Transverse colon (tissue), 4 donors: ENCODE measurements around the gene PRKG1. TPM values are rescaled to one million over a fixed set of nuclear protein-coding genes. Genes with fewer than 3 reads are reported as not detected.

Experiments
- DNase-seq: peaks from one replicate; pipeline ENCODE4 v3.0.0-alpha.2; 2019
- H3K27ac ChIP-seq, 4 donors: fragments of 200-600 bp; sonication (generic); 2 replicates each; pipeline ENCODE4 v1.5.1; 2016 to 2018; ENCODE audit warnings: inconsistent platforms in 4 of 4
- H3K27me3 ChIP-seq: fragments of 200-600 bp; sonication (generic); 2 replicates; pipeline ENCODE4 v1.5.1; 2017; ENCODE audit warnings: inconsistent platforms
- H3K36me3 ChIP-seq, 4 donors: fragments of 200-600 bp; sonication (generic); 2 replicates each; pipeline ENCODE4 v1.5.1; 2017 to 2019; ENCODE audit warnings: inconsistent platforms in 4 of 4
- H3K4me1 ChIP-seq, 4 donors: fragments of 200-600 bp; sonication (generic); 2 replicates each; pipeline ENCODE4 v1.5.1; 2017 to 2020; ENCODE audit warnings: inconsistent platforms in 4 of 4
- H3K4me3 ChIP-seq, 4 donors: fragments of 200-600 bp; sonication (generic); 1 replicate in 1 of 4; 2 replicates in 3 of 4; pipeline versions ENCODE4 v1.5.1 to v1.6.1; 2017 to 2019; ENCODE audit warnings: inconsistent platforms in 4 of 4
- H3K9me3 ChIP-seq, 2 donors: fragments of 200-600 bp; sonication (generic); 2 replicates each; pipeline ENCODE4 v1.5.1; 2017 to 2019; ENCODE audit warnings: inconsistent platforms in 2 of 2
- EP300 ChIP-seq: sonication (generic); formaldehyde crosslinking; IDR thresholded peaks from one replicate; pipeline ENCODE4 v1.6.1; 2017; ENCODE audit warnings: antibody characterized with exemption, low read depth
- POLR2A ChIP-seq: fragments of 450-650 bp; IDR thresholded peaks from one replicate; pipeline ENCODE4 v1.6.1; 2016; ENCODE audit warnings: antibody characterized with exemption, mild to moderate bottlenecking, moderate library complexity
- POLR2AphosphoS5 ChIP-seq, 3 donors: sonication (generic); formaldehyde crosslinking; IDR thresholded peaks; one replicate each; pipeline ENCODE4 v1.6.1; 2016; ENCODE audit warnings: antibody characterized with exemption in 3 of 3
- WGBS, 2 donors: methylation state at CpG; one replicate each; pipeline ENCODE4 v1.1.5; 2018; ENCODE audit warnings: low coverage in 1 of 2; 5-methylcytosine and 5-hydroxymethylcytosine counted together
- in situ Hi-C, 4 donors: fragments of 200-750 bp; cut with MboI; loops; one replicate each; pipeline versions ENCODE4 v1.15.0 to v1.15.1; 2017; ENCODE audit warnings: low sequenced_read_pairs in 3 of 4, low pct_ligation_motif_present in 1 of 4, low pct_unique_long_range_greater_than_20kb in 1 of 4
- intact Hi-C: fragments of 100-400 bp; cut with DNase I; formaldehyde crosslinking; loops from one replicate; pipeline ENCODE4 v1.15.1; 2023; ENCODE audit warnings: low total_unique reads
- total RNA-seq, 4 donors: library from RNA; depleted of rRNA; stranded (reverse); fragments of >200 nt; gene quantifications; one replicate each; pipeline ENCODE4 v1.1.0, GENCODE V29; 2016
- TF ChIP-seq, protein P1 (sequence below), 5 experiments: fragments of 200-600 bp in 3 of 5; fragments of 450-650 bp in 2 of 5; sonication (generic) in 3 of 5; IDR thresholded peaks; 1 replicate in 2 of 5; 2 replicates in 3 of 5; pipeline ENCODE4 v1.5.1; 2016 to 2017; ENCODE audit warnings: antibody characterized with exemption in 5 of 5, inconsistent platforms in 3 of 5, mild to moderate bottlenecking in 2 of 5, moderate library complexity in 1 of 5

Gene PRKG1
- total RNA-seq, 4 donors from 2014 or later = 17.6 to 30.6 (median 26.9) TPM

DNA sequence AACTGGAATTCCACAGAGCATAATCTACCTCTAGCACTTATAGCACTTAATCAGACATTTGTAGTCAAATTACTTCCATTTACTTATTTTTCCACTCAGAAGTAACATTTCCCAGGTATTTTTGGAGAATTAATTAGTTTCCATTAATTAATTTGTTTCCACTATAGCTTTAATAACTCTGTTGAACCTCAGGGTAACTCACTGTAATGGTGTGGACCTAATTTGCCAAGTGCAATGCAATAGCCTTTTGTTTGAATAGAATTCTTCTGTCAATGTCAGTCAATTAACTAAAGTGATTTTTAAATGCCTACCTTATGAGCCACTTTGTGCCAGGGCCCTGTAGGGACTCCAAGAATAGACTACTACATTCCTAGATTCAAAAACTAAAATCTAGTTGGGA lies 509.7 kb downstream of the PRKG1 start:
- H3K36me3 ChIP-seq = no peaks in the 10 kb centered on the region
- no peak overlapping the region for H3K27ac ChIP-seq
- TF ChIP-seq EP300 (no peak), POLR2A (no peak), POLR2AphosphoS5 (IDR thresholded peaks at IDR 0.05) (no peak)
- TF ChIP-seq, protein P1, sequence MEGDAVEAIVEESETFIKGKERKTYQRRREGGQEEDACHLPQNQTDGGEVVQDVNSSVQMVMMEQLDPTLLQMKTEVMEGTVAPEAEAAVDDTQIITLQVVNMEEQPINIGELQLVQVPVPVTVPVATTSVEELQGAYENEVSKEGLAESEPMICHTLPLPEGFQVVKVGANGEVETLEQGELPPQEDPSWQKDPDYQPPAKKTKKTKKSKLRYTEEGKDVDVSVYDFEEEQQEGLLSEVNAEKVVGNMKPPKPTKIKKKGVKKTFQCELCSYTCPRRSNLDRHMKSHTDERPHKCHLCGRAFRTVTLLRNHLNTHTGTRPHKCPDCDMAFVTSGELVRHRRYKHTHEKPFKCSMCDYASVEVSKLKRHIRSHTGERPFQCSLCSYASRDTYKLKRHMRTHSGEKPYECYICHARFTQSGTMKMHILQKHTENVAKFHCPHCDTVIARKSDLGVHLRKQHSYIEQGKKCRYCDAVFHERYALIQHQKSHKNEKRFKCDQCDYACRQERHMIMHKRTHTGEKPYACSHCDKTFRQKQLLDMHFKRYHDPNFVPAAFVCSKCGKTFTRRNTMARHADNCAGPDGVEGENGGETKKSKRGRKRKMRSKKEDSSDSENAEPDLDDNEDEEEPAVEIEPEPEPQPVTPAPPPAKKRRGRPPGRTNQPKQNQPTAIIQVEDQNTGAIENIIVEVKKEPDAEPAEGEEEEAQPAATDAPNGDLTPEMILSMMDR (IDR thresholded peaks at IDR 0.05) = no peak
- intact Hi-C loops = no loop called here
- H3K4me3 ChIP-seq = no peak overlapping the region
- H3K27me3 ChIP-seq = no peaks in the 10 kb centered on the region
- in situ Hi-C loops = no loop called here
- DNase-seq = no peak
- H3K4me1 ChIP-seq = peaks cover 0 to 1% (median 0%) of the 10 kb centered on the region in 4 donors
- H3K9me3 ChIP-seq = no peaks in the 10 kb centered on the region

DNA sequence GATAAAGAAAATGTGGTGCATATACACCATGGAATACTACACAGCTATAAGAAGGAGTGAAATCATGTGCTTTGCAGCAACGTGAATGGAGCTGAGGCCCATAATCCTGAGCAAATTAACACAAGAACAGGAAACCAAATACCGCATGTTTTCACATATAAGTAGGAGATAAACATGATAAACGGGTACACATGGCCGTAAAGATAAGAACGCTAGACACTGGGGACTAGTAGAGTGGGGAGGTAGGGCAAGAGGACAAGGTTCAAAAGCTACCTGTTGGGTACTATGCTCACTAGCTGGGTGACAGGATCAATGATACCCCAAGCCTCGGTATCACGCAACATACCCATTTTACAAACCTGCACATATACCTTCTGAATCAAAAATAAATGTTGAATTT lies 511.5 kb downstream of the PRKG1 start:
- intact Hi-C loops (no loop called here), in situ Hi-C loops (no loop called here)
- no peak for DNase-seq
- Histone ChIP-seq H3K9me3 (no peaks in the 10 kb centered on the region), H3K27ac (no peak overlapping the region), H3K4me1 (peaks cover 0 to 14% (median 0%) of the 10 kb centered on the region in 4 donors), H3K4me3 (no peak overlapping the region), H3K36me3 (no peaks in the 10 kb centered on the region), H3K27me3 (no peaks in the 10 kb centered on the region)
- 54 to 63% methylated on average over 7 of the region's 7 CpGs for WGBS, 2 donors
- no peak for TF ChIP-seq POLR2AphosphoS5 (IDR thresholded peaks at IDR 0.05)
- no peak for TF ChIP-seq EP300
- no peak for TF ChIP-seq POLR2A
- TF ChIP-seq, protein P1 (IDR thresholded peaks at IDR 0.05) = no peak

DNA sequence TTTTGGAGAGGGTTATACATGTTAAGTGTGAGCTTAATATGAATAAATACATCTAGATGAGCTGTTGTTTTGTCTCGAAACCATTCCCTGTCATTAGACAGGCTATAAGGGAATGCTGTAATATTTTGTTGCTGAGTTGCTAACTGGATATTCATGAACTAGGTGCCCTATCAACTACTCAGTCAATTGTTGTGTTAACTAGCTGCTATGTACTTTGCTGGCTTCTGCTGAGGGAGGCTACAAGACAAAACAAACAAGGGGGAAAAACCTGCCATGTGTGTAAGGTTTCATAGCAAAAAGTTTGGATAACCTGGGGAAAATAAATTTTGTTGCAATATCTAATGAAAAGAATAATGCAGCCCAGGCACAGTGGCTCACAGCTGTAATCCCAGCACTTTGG lies 514.7 kb downstream of the PRKG1 start:
- in situ Hi-C loops = no loop called here
- Histone ChIP-seq H3K4me1 (peaks cover 0 to 14% (median 0%) of the 10 kb centered on the region in 4 donors), H3K27me3 (no peaks in the 10 kb centered on the region), H3K4me3 (no peak overlapping the region), H3K27ac (no peak overlapping the region), H3K9me3 (no peaks in the 10 kb centered on the region), H3K36me3 (no peaks in the 10 kb centered on the region)
- intact Hi-C loops = no loop called here
- 68 to 82% methylated on average over 1 of the region's 1 CpG for WGBS, 2 donors
- TF ChIP-seq EP300 = no peak
- TF ChIP-seq POLR2A = no peak
- TF ChIP-seq POLR2AphosphoS5 (IDR thresholded peaks at IDR 0.05) = no peak
- TF ChIP-seq, protein P1 (IDR thresholded peaks at IDR 0.05) = no peak
- DNase-seq = no peak

DNA sequence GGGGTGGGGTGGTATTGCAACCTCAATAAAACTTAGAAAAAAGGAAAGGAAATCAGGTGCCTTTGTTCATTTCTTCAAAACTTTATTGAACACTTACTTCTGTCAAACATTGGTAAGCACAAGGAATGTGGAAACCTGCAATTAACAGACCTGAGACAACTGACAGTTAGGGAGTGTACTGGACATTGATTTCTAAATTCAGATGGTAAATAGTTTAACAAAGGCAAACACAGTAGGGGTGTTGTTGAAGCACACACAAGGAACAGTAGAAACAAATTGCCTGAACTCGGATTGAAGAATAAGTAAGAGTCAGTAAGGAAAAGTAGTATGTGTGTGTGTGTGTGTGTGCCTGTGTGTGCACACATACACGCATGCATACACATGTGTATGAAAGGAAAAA lies 516.5 kb downstream of the PRKG1 start:
- 34 to 59% methylated on average over 2 of the region's 2 CpGs for WGBS, 2 donors
- in situ Hi-C loops = no loop called here
- Histone ChIP-seq H3K27ac (no peak overlapping the region), H3K27me3 (no peaks in the 10 kb centered on the region), H3K4me3 (no peak overlapping the region), H3K36me3 (no peaks in the 10 kb centered on the region), H3K4me1 (peaks cover 0 to 14% (median 0%) of the 10 kb centered on the region in 4 donors), H3K9me3 (no peaks in the 10 kb centered on the region)
- no peak for TF ChIP-seq EP300
- no peak for DNase-seq
- intact Hi-C loops = no loop called here

DNA sequence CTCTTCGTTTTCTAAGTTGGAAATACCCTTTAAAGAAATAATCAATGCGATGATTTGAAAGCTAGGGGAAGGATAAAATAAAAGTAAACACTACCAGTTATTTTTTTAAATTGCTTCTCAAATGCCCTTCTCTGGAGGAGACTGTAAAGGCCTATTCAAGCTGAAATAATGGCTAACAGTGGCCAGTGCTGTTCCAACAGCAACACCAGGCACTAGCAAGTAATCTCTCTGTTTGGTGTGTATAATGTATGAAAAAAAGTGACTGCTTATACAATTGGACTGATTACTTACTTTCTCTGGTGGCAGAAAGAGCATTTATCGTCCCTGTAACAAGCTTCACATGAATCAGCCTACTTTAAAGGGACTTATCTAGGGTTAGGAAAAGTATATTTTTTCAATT lies 522.4 kb downstream of the PRKG1 start:
- no peak for DNase-seq
- WGBS, 2 donors = 77 to 83% methylated on average over 3 of the region's 3 CpGs
- Histone ChIP-seq H3K4me1 (no peaks in the 10 kb centered on the region), H3K4me3 (no peak overlapping the region), H3K27ac (no peak overlapping the region), H3K9me3 (no peaks in the 10 kb centered on the region), H3K27me3 (no peaks in the 10 kb centered on the region), H3K36me3 (no peaks in the 10 kb centered on the region)
- no peak for TF ChIP-seq POLR2A
- TF ChIP-seq EP300 = no peak
- TF ChIP-seq POLR2AphosphoS5 (IDR thresholded peaks at IDR 0.05) = no peak
- TF ChIP-seq, protein P1 (IDR thresholded peaks at IDR 0.05) = no peak
- intact Hi-C loops (no loop called here), in situ Hi-C loops (no loop called here)
